Fibroblast of lung (primary cell): ENCODE measurements around the gene CIAO2B.

Experiments
- EZH2 ChIP-seq: IDR thresholded peaks from 2 replicates; pipeline ENCODE4 v1.5.1; 2012; ENCODE audit warnings: low read length, control low read depth, mild to moderate bottlenecking; ENCODE audit errors: missing control alignments
- TF ChIP-seq, protein P1 (sequence below), 2 donors: IDR thresholded peaks in 1 of 2; conservative IDR thresholded peaks in 1 of 2; 1 replicate in 1 of 2; 2 replicates in 1 of 2; pipeline ENCODE4 v1.5.1; 2011 to 2012; ENCODE audit warnings: low read length in 2 of 2, control low read depth in 1 of 2, inconsistent platforms in 1 of 2, low read depth in 1 of 2, mild to moderate bottlenecking in 1 of 2

DNA sequence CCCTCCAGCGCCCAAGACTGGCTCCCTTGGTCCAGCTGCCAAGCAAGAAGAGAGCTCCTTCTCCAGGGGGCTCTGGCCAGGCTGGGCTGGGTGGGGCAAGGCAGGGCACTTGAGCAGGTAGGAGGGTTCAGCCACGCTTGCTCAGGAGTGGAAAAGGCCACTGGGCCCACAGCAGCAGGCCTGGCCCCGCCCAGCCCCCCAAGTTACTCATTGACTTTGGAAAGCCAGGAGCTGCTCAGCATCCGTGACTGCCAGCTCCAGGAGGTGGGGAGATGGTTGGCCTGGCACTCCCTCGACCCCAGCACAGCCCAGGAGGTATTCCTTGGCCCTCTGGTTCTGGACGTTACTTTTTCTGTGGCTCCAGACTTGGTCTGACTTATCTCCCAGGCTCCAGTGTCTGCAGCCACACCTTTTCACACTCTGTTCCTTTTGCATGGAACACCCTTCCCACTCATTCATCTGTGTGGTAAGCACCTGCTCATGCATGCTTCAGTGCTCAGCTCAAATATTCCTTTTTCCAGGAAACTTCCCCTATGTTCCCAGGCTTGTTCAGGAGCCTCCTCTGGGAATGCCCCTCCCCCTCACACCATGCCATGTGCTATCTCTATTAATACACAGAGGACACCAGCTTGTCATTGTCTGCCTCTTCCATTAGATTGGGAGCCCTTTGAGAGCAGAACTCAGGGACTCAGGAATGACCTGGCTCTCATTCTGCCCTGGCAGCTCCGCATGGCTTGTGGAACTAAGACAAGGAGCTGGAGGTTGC is 15.2 kb downstream of the CIAO2B start, which contains the start of gene CDH16:
- TF ChIP-seq, protein P1, sequence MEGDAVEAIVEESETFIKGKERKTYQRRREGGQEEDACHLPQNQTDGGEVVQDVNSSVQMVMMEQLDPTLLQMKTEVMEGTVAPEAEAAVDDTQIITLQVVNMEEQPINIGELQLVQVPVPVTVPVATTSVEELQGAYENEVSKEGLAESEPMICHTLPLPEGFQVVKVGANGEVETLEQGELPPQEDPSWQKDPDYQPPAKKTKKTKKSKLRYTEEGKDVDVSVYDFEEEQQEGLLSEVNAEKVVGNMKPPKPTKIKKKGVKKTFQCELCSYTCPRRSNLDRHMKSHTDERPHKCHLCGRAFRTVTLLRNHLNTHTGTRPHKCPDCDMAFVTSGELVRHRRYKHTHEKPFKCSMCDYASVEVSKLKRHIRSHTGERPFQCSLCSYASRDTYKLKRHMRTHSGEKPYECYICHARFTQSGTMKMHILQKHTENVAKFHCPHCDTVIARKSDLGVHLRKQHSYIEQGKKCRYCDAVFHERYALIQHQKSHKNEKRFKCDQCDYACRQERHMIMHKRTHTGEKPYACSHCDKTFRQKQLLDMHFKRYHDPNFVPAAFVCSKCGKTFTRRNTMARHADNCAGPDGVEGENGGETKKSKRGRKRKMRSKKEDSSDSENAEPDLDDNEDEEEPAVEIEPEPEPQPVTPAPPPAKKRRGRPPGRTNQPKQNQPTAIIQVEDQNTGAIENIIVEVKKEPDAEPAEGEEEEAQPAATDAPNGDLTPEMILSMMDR (conservative IDR thresholded peaks at IDR 0.05 in 1 of 2, IDR thresholded peaks at IDR 0.05 in 1 of 2; ENCODE audit: low read depth in 1 of 2, low read length in 2 of 2), result no peak
- no peak for TF ChIP-seq EZH2
